SK-N-SH (cell line): Measurements from ENCODE around the gene CHRNB1. TPM values are rescaled to one million over a fixed set of nuclear protein-coding genes. Genes with fewer than 3 reads are reported as not detected.

ENCODE experiments used
- CTCF ChIA-PET: fragments of 300-600, 350-600 bp; formaldehyde crosslinking; extraction: SDS; loops from one replicate; lab custom pipeline; 2021; lab: Yijun Ruan, JAX
- POLR2A ChIA-PET: fragments of 350-600 bp; sonication (Branson Sonifier 250); formaldehyde crosslinking; extraction: SDS; loops from one replicate; lab custom pipeline; 2020; ENCODE audit warnings: antibody characterized with exemption, inconsistent platforms; lab: Yijun Ruan, JAX
- DNase-seq: peaks from one replicate; pipeline ENCODE4 v3.0.0; 2012
- H2AFZ ChIP-seq: fragments of 200-600 bp; sonication (generic); 2 replicates; pipeline ENCODE4 v1.8.1; 2016; ENCODE audit warnings: antibody characterized with exemption, mild to moderate bottlenecking, low read depth
- H3F3A ChIP-seq: fragments of 200-600 bp; sonication (generic); replicated peaks from 2 replicates; pipeline ENCODE3; 2016; ENCODE audit warnings: antibody characterized with exemption, mild to moderate bottlenecking; ENCODE audit not compliant: insufficient read depth
- H3K27ac ChIP-seq, 2 experiments: fragments of 200-500 bp in 1 of 2; fragments of 200-600 bp in 1 of 2; sonication (Bioruptor generic) in 1 of 2; sonication (generic), shearing (Covaris generic) in 1 of 2; 2 replicates each; pipeline versions ENCODE4 v1.5.1 to v1.6.1; 2014 to 2016; ENCODE audit warnings: low read depth in 2 of 2, inconsistent platforms in 1 of 2, low read length in 1 of 2, mild to moderate bottlenecking in 1 of 2, mixed read lengths in 1 of 2
- H3K27me3 ChIP-seq: fragments of 200-600 bp; sonication (generic), shearing (Covaris generic); 2 replicates; pipeline ENCODE4 v1.6.1; 2016; ENCODE audit warnings: mixed run types; ENCODE audit not compliant: insufficient read depth
- H3K36me3 ChIP-seq, 2 experiments: fragments of 200-500 bp in 1 of 2; fragments of 200-600 bp in 1 of 2; sonication (Bioruptor generic) in 1 of 2; sonication (generic) in 1 of 2; replicated peaks in 1 of 2; 2 replicates each; pipeline versions ENCODE3 to v1.5.1; 2014 to 2016; ENCODE audit warnings: low read length in 1 of 2, mild to moderate bottlenecking in 1 of 2; ENCODE audit not compliant: insufficient read depth in 2 of 2, control insufficient read depth in 1 of 2
- H3K4me1 ChIP-seq, 2 experiments: fragments of 200-500 bp in 1 of 2; fragments of 200-600 bp in 1 of 2; sonication (Bioruptor generic) in 1 of 2; sonication (generic), shearing (Covaris generic) in 1 of 2; 2 replicates each; pipeline versions ENCODE4 v1.5.1 to v1.6.1; 2014 to 2016; ENCODE audit warnings: low read depth in 1 of 2, low read length in 1 of 2, mixed run types in 1 of 2; ENCODE audit not compliant: insufficient read depth in 2 of 2, control insufficient read depth in 1 of 2
- H3K4me2 ChIP-seq: fragments of 200-600 bp; sonication (generic), shearing (Covaris generic); 2 replicates; pipeline ENCODE4 v1.6.1; 2017; ENCODE audit warnings: mixed run types
- H3K4me3 ChIP-seq, 2 experiments: fragments of 200-500 bp in 1 of 2; fragments of 200-600 bp in 1 of 2; sonication (Bioruptor generic) in 1 of 2; sonication (generic), shearing (Covaris generic) in 1 of 2; 2 replicates each; pipeline versions ENCODE4 v1.5.1 to v1.8.1; 2014 to 2016; ENCODE audit warnings: low read depth in 2 of 2, inconsistent platforms in 1 of 2, low read length in 1 of 2, mild to moderate bottlenecking in 1 of 2, mixed read lengths in 1 of 2, moderate library complexity in 1 of 2
- H3K79me2 ChIP-seq: fragments of 200-600 bp; sonication (generic); 2 replicates; pipeline ENCODE4 v1.8.1; 2017; ENCODE audit warnings: mild to moderate bottlenecking; ENCODE audit not compliant: insufficient read depth
- H3K9ac ChIP-seq: fragments of 200-600 bp; sonication (generic); 2 replicates; pipeline ENCODE4 v1.6.1; 2017; ENCODE audit warnings: mixed run types
- H3K9me2 ChIP-seq: fragments of 200-600 bp; sonication (generic); 2 replicates; pipeline ENCODE4 v1.6.1; 2017; ENCODE audit warnings: mixed run types
- H3K9me3 ChIP-seq: fragments of 200-600 bp; sonication (generic); 2 replicates; pipeline ENCODE4 v1.6.1; 2017; ENCODE audit warnings: mixed run types, mild to moderate bottlenecking, moderate library complexity
- H4K20me1 ChIP-seq: fragments of 200-600 bp; sonication (generic); 2 replicates; pipeline ENCODE4 v1.6.1; 2017; ENCODE audit warnings: mild to moderate bottlenecking, mixed run types; ENCODE audit not compliant: insufficient read depth
- CHD2 ChIP-seq: fragments of 150-350 bp; IDR thresholded peaks from 2 replicates; pipeline ENCODE4 v1.6.1; 2018; ENCODE audit warnings: low read length; ENCODE audit not compliant: partially characterized antibody
- ELF1 ChIP-seq: IDR thresholded peaks from 2 replicates; pipeline ENCODE4 v1.4.0; 2012
- FOSL2 ChIP-seq: IDR thresholded peaks from 2 replicates; pipeline ENCODE4 v1.4.0; 2012; ENCODE audit warnings: low read depth, mild to moderate bottlenecking, moderate library complexity, borderline replicate concordance
- FOXJ3 ChIP-seq: sonication (generic); formaldehyde crosslinking; IDR thresholded peaks from 2 replicates; pipeline ENCODE4 v1.5.1; 2020; ENCODE audit warnings: mild to moderate bottlenecking, missing genetic modification reagents
- FOXM1 ChIP-seq: IDR thresholded peaks from 2 replicates; pipeline ENCODE4 v1.4.0; 2012; ENCODE audit warnings: low read depth, mild to moderate bottlenecking
- GABPA ChIP-seq: IDR thresholded peaks from 2 replicates; pipeline ENCODE4 v1.4.0; 2012; ENCODE audit warnings: low read depth, mild to moderate bottlenecking
- GATA2 ChIP-seq: sonication (generic); formaldehyde crosslinking; IDR thresholded peaks from 2 replicates; pipeline ENCODE4 v1.5.0; 2020; ENCODE audit warnings: mild to moderate bottlenecking, missing genetic modification reagents
- JUND ChIP-seq: IDR thresholded peaks from 2 replicates; pipeline ENCODE4 v1.4.0; 2012
- MAX ChIP-seq: IDR thresholded peaks from 2 replicates; pipeline ENCODE4 v1.4.0; 2012; ENCODE audit warnings: low read depth
- MXI1 ChIP-seq: IDR thresholded peaks from 2 replicates; pipeline ENCODE4 v1.6.1; 2012; ENCODE audit warnings: mild to moderate bottlenecking, low read depth, low read length, improper control_type of control experiment
- NFIC ChIP-seq: IDR thresholded peaks from 2 replicates; pipeline ENCODE4 v1.4.0; 2012; ENCODE audit warnings: borderline replicate concordance
- PBX3 ChIP-seq: IDR thresholded peaks from 2 replicates; pipeline ENCODE4; 2012
- POLR2AphosphoS5 ChIP-seq: IDR thresholded peaks from 2 replicates; pipeline ENCODE4 v1.6.1; 2012; ENCODE audit warnings: low read depth, low read length
- RCOR1 ChIP-seq: fragments of 150-350 bp; IDR thresholded peaks from 2 replicates; pipeline ENCODE4 v1.6.1; 2017; ENCODE audit warnings: antibody characterized with exemption, low read length
- REST ChIP-seq: IDR thresholded peaks from 2 replicates; pipeline ENCODE4 v1.6.1; 2012; ENCODE audit warnings: mild to moderate bottlenecking, low read depth, low read length, moderate library complexity
- RXRA ChIP-seq: IDR thresholded peaks from 2 replicates; pipeline ENCODE4 v1.4.0; 2012; ENCODE audit warnings: low read depth, mild to moderate bottlenecking, borderline replicate concordance
- SMC3 ChIP-seq: IDR thresholded peaks from 2 replicates; pipeline ENCODE4 v1.6.1; 2012; ENCODE audit warnings: low read depth, low read length, improper control_type of control experiment
- TCF12 ChIP-seq: IDR thresholded peaks from 2 replicates; pipeline ENCODE4 v1.4.0; 2012
- TEAD4 ChIP-seq: IDR thresholded peaks from 2 replicates; pipeline ENCODE4 v1.4.0; 2012; ENCODE audit warnings: mild to moderate bottlenecking, borderline replicate concordance; ENCODE audit not compliant: insufficient read depth
- USF1 ChIP-seq: IDR thresholded peaks from 2 replicates; pipeline ENCODE4 v1.4.0; 2012; ENCODE audit warnings: low read depth, borderline replicate concordance
- WGBS: methylation state at CpG from one replicate; pipeline ENCODE4 v1.1.6; 2017; ENCODE audit warnings: low lambda C conversion rate; 5-methylcytosine and 5-hydroxymethylcytosine counted together
- polyA plus RNA-seq, 3 experiments: library from polyadenylated mRNA; depleted of rRNA; stranded (reverse); fragments of >200 nt; gene quantifications; 2 replicates each; pipeline ENCODE4 v1.2.3, GENCODE V29; 2012

Gene CHRNB1
- polyA plus RNA-seq, 1 of the 3 experiments (the other 2 are of a cell fraction), result 26.8 TPM

GRCh38 chr17:7403043-7403726, 41.7 kb upstream of the CHRNB1 start:
- Histone ChIP-seq H3K9ac (peak overlapping the region; percentile 68), H3K9me3 (no peaks in the 10 kb centered on the region), H3F3A (peaks cover 23% of the 10 kb centered on the region), H3K9me2 (no peaks in the 10 kb centered on the region), H4K20me1 (peaks cover 11% of the 10 kb centered on the region; the same call in 1 of the 2 replicates), H3K4me3 (peak overlapping the region; percentile 66 to 91), H3K79me2 (peaks cover 49% of the 10 kb centered on the region), H2AFZ (peak overlapping the region; percentile 85; the same call in 1 of the 2 replicates), H3K36me3 (peaks cover 0 to 10% of the 10 kb centered on the region in 2 experiments), H3K27ac (peak overlapping the region; percentile 76 to 91), H3K4me1 (peaks cover 5 to 21% of the 10 kb centered on the region in 2 experiments; a peak in 2 of 4 replicates), H3K4me2 (peak overlapping the region; percentile 99), H3K27me3 (no peaks in the 10 kb centered on the region)
- 26% methylated on average over 7 of the region's 16 CpGs for WGBS
- TF ChIP-seq TCF12 (no peak), ELF1 (no peak), TEAD4 (no peak), GATA2 (CRISPR knock-in tag) (no peak), FOSL2 (no peak), RXRA (no peak), USF1 (no peak), MXI1 (no peak), PBX3 (no peak), JUND (no peak), RCOR1 (no peak), REST (no peak), FOXM1 (no peak), FOXJ3 (CRISPR knock-in tag) (no peak), NFIC (no peak), POLR2AphosphoS5 (no peak), CHD2 (no peak), MAX (no peak), GABPA (no peak), SMC3 (no peak)
- CTCF ChIA-PET, result interaction anchor here (0.6 to 2.6 kb wide), 7 partner anchors 10 to 1909 kb away, joined by 3 to 19 read pairs (median 4); partner anchors contain the start of gene SENP3
- POLR2A ChIA-PET, result interaction anchor here (1.0 to 1.5 kb wide), 8 partner anchors 9 to 284 kb away, joined by 3 to 13 read pairs (median 4); partner anchors contain the start of genes FGF11, NEURL4, PLSCR3 and TP53
- no peak for DNase-seq
